Measurements from ENCODE around the gene TMEM9B.
"Not testable (repeated sequence)": the region's sequence is repeated elsewhere in the genome, so short reads cannot be mapped to it uniquely, and the experiment has no call there.

TMEM9B gene

GRCh38 chr11:8973121-8973520 is 8.9 kb upstream of the TMEM9B start:
- no peak for DNase-seq (ENCODE audit: low read depth in 2 of 2)

GRCh38 chr11:8971924-8972316 is 7.7 kb upstream of the TMEM9B start:
- DNase-seq (ENCODE audit: low read depth in 2 of 2) = no peak

DNA sequence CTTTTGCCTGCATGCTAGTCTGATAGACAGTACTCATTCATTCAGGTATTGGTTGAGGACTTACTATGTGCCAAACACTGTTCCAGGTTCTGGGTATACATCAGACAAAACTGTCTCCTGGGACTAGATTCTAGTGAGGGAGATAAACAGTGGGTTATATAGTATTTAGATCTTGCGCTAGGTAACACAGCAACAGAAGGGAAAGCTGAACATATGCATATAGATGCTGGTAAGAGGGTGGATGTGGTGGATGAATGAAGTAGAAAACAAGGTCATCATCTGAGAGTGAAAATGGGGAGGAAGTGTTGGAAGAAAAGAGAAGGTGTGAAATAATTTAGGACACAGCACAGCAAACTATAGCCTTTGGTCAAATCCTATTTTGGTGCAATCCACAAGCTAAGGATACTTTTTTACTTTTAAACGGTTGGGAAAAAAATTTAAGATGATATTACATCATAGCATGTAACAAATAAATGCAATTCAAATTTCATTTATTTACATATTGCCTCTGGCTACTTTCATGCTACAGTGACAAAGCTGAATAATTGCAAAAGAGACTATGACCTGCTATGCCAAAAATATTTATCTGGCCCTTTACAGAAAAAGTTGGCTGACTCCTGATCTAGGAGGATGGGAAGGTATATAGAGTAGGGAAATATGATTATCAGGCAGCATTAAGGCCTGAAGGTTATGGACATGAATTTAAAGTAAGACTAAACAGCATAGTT is 7.1 kb upstream of the TMEM9B start:
- DNase-seq (ENCODE audit: low read depth in 2 of 2) = no peak

DNA sequence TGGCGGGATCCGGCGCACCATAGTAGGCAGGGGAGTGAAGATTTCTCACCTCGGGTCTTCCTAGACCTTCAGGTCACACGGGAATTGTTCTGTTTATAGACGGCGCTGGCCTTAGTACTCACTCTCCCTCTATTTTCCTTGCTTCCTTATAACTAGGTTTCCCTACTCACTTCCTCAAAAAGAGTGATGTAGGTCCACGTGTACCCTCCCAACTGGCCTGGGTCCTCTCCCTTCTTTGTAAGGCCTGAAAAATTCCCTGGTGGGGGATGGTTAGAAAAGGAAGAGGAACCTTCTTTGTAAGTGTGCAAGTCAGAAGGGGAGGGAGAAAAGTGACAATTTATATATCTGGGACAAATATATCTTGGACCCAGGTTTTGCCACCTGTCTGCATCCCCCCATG is 2.9 kb upstream of the TMEM9B start:
- DNase-seq (ENCODE audit: low read depth in 2 of 2) = no peak

DNA sequence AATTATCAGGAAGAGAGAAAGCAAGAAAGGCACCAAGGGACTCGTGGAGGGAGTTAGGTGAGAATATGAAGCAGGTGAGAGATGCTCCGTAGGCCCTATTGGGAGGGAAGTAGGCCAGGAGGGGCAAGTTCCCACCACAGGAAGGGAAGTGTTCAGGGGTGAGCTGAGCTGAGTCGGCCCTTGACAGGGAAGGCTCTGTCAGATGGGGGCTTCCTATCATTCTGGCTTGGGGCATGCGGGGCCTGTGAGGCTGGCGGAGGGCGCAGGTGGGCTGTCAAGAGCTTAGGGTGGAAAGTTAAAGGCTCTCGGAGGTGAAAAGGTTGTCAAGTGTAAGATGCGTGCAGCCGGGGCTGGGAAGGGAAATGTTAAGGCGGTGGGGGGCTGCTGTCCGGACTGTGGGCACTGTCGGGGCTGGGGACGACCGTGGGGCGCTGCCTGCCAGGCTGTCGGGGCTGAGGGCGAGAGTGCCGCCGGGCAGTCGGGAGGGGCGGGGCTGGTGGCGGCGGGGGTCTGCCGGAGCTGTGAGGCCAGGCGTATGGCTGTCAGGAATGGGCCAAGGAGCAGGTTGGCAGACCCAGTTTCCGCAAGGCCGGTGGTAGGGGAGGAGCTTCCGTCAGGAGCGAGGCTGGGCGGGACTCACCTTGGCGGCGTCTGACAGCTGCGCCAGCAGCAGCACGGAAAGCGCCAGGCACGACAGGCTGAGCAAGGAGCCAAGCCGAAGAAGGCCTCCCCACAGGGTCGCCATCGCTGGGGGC is 496 bp downstream of the TMEM9B start:
- DNase-seq (ENCODE audit: low read depth in 2 of 2) = peak; percentile 58 to 67

DNA sequence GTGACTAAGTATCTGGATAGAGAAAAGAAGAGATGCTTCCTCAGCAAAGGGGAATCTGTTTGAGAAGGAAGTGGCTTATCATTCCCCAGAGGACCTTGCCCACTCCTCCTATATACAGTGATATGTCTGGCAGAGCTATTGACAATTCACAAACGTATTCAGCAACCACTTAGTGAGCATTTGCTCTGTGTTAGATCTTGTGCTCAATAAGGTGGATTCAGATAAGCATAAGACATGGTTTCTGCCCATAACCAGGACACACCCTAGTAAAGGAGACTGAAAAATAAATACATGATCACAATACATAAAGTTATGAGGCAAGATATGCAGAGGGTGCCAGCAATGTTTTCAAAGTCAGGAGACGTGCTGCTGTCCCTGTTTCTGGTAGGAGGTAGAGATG is 1.4 kb downstream of the TMEM9B start:
- no peak for DNase-seq (ENCODE audit: low read depth in 2 of 2)

GRCh38 chr11:8961401-8961800 is 2.8 kb downstream of the TMEM9B start:
- no peak for DNase-seq (ENCODE audit: low read depth in 2 of 2)

DNA sequence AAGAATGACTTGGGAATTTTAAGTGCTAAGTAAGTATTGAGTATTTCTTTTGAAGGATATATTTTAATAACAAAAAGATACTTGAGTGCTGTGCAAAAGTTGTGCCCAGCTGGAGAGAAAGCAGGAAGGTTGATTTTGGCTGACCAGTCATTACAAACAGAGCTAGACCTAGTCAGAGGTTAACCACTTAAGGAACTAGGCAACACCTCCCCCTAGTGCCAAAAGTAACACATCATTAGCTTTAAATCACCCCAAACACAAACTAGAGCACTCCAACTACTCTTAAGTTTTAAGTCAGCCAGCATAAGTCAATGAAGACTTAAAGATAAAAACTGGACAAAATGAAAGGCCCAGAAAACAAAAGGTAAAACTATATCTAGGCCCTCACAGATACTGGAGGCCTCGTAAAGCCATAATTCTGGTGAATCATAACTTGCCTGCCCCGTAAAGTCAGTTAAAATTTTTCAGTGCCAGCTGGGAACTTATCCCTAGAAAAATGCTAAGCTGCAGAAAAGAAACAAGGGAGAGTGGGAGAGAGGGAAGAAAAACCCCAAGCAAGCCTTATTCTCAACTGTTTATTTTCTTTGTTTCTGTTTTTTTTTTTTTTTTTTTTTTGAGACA is 4.6 kb downstream of the TMEM9B start:
- peak in 1 of 2 donors; percentile 21 for DNase-seq (ENCODE audit: low read depth in 2 of 2)

DNA sequence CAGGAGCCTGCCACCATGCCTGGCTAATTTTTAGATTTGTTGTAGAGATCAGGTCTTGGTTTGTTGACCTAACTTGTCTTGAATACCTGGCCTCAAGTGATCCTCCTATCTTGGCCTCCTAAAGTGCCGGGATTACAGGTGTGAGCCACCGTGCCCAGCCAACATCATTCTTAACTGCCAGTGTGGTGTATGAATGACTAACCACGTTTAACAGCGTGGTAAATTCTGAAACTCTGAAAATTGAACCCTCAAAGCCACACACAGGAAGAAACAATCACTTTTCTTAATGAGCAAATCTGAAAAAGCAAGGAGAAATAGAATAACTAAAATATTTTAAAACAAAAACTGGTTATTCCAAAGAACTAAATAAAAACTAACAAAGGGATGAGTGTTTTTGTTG is 7.4 kb downstream of the TMEM9B start:
- DNase-seq (ENCODE audit: low read depth in 2 of 2) = no peak

DNA sequence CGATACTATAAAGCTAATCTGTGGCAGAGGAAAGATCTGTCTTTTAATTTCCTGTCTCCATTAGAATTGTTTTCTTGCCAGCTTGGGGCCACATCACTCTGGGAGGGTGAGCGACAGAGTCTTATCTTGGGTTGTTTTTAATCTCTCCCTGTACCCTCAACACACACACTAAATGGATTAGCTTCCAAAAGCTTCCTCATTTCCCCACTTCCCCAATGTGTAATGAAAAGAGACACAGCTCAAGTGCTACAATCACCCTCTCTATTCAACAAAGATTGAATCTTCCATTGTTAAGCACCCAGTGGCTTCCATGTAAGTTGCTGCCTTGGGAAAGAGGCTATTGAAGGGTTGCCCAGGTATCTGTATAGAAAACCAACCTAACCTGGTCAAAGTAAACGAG is 15.4 kb downstream of the TMEM9B start:
- DNase-seq (ENCODE audit: low read depth in 2 of 2) = no peak

DNA sequence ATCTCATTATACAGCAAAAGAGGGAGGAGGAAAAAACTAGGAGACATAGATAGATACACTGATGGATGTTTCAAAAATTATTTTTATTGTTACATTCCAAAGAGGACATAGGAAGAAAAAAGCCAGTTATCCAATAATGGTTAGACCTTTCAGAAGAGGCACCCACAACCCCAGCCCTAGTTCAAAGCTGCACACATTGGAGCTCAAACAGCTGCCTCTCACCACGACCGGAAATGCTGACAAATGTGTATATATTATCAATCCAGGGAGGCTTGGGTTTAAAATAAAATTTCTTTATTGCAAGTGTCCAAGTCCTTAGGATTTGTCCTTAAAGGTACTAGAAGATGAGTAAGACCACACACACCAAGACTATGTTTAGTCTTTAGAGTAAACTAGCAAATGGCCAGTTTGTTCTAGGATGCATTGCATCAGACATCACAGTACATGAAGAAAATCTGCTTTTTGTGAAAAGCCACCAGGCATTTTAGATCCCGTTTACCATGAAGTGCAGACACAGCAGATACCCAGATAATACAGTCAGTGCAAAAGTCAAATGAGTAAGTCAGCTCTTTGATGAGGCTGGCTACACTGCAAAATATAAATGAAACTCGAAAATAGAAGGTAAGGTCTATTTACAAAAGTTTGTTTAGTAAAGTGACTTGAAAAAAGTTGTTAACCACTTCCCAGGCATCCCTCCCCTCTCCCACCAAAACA is 16.9 kb downstream of the TMEM9B start:
- DNase-seq (ENCODE audit: low read depth in 2 of 2) = no peak

DNA sequence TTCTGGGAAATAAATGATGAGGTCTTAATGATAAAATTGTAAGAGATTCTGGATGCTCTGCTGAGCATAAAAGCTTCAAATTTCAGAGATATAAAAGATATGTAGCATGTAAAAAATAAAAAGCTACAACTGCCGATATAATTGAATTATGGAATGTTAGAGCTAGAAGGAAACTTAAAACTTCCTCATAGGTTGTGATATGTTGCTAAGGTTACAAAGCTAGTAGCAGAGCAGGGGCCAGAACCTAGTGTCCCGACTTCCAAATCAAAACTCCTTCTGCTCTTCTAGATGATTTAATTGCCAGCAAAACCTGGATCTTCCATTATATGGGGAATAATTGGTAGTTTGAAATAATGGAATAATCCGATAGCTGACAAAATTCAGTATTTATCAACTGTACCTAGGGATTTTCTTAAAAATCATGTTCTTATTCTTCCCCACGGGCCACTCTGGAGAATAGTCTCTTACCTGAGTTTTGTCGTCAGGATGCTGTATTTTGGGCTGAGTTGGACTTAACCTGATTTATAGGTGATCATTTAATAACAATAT is 21.6 kb downstream of the TMEM9B start, which contains the start of gene ASCL3:
Gene ASCL3, minus strand, starts transcription at position 499 of the 549 bp plus-strand sequence. CDS start 4,855 bp downstream, outside the sequence.
- no peak for DNase-seq (ENCODE audit: low read depth in 2 of 2)

DNA sequence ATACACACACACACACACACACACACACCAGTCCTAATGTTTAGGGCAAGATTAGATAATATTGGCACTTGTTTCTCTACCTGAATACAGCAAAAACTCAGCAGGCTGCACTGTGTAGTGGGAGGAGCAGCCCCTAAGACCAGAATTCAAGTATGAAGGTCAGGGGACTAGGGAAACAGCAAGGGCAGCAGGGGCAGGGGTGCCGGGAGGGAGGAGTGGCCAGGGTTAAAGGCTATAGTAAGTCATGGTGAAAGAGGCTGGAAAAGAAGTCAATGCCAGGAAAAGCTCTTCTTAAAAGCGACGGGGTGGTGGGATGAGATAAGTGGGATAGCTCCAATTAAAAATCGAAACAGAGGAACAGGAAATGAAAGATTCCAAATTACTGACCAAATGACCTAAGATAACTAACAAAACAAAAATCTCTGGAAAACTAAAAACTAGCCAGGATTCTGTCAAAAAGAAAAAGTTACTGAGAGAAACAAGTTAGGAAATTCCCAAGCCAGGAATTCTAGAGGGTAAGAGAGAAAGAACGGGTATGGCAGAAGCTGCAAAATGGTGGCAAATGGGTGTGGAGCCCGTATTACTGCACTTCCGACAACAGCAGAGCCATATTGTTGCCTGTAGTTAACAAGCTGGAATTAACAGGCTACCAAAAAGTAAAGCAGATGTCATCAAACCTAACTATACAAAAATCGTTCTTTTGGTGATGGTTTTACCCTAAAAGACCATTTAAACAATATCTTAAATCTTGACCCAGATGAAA is 22.7 kb downstream of the TMEM9B start:
- DNase-seq (ENCODE audit: low read depth in 2 of 2) = no peak

GRCh38 chr11:8937659-8938058 is 26.6 kb downstream of the TMEM9B start:
- no peak for DNase-seq (ENCODE audit: low read depth in 2 of 2)

- no peak for DNase-seq (ENCODE audit: low read depth in 2 of 2)
These were observed 27.1 kb downstream of the TMEM9B start for GRCh38 chr11:8937159-8937558.

DNA sequence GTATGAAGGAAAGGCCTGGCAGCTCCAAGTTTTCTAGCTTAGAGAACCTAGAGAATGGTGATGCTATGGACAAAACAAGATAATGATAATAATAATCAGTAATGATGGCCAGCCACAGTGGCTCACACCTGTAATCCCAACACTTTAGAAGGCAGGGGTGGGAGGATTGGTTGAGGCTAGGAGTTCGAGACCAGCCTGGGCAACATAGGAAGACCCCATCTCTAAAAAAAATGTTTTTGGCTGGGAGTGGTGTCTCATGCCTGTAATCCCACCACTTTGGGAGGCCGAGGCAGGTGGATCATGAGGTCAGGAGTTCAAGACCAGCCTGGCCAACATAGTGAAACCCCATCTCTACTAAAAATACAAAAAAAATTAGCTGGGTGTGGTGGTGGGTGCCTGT is 28.5 kb downstream of the TMEM9B start:
- not testable (repeated sequence) for DNase-seq (ENCODE audit: low read depth in 2 of 2)

DNA sequence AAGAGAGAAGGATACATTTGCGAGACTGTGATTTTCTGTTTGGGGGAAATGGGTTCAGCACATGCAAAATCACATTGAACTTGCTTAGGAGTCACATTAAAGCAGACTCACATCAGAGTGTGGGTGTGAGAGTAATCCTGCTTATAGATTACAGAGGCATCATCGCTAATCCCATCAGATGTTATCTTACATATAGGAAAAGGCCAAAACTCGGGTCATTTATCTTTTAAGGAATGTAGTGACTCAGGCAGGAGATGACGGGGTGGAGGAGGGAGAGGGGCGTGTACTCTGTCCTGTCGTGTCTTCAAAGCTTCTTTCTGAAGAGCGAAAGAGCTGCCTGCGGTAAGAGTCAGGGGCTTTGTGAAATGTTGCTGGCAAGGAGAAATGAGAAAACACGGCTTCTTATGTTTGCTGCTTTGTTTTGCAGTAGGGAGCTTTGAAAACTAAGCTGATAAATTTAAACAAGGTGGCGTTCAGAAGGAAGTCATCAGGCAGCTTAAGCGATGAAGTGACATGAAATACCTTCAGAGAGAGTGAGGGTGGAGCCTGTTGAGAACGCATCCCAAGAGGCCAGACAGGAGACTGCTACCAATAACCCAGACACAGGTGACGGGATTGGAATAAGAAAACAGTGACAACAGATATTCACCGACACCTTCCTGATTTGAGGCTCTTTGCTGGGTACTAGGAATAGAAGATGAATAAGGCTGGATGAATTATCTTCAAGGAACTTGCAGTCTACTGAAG is 29.3 kb downstream of the TMEM9B start:
- no peak for DNase-seq (ENCODE audit: low read depth in 2 of 2)

- no peak for DNase-seq (ENCODE audit: low read depth in 2 of 2)
These were observed 30.3 kb downstream of the TMEM9B start for GRCh38 chr11:8933931-8934330.

GRCh38 chr11:8932564-8933180 is 31.6 kb downstream of the TMEM9B start, which contains the start of gene C11orf16:
Gene C11orf16 (minus strand): TSS chr11:8932947. CDS start chr11:8932308, 639 bp downstream.
- DNase-seq (ENCODE audit: low read depth in 2 of 2) = no peak

Data from stimulated activated CD4-positive, alpha-beta T cell treated with anti-CD3 and anti-CD28 coated beads, Interleukin-15, amount 100 ng/mL, for 48 hours (primary cell).